Gastroesophageal sphincter (tissue), 4 donors: ENCODE measurements around the gene UBQLN2. TPM values are rescaled to one million over a fixed set of nuclear protein-coding genes. Genes with fewer than 3 reads are reported as not detected.

Experiments
- ATAC-seq: fragments of 150-250 bp; one replicate; pipeline ENCODE4 v1.9.1; 2016; ENCODE audit warnings: mild to moderate bottlenecking, moderate library complexity
- H3K27ac ChIP-seq, 4 donors: fragments of 200-600 bp; sonication (generic) in 3 of 4; 1 replicate in 3 of 4; 2 replicates in 1 of 4; pipeline ENCODE4 v1.5.1; 2016 to 2019
- H3K27me3 ChIP-seq: fragments of 200-600 bp; sonication (generic); one replicate; pipeline ENCODE4 v1.5.1; 2019
- H3K36me3 ChIP-seq, 2 donors: fragments of 200-600 bp; sonication (generic); one replicate each; pipeline ENCODE4 v1.5.1; 2019; ENCODE audit warnings: control low read depth in 1 of 2
- H3K4me1 ChIP-seq, 3 donors: fragments of 200-600 bp; sonication (generic); 1 replicate in 2 of 3; 2 replicates in 1 of 3; pipeline ENCODE4 v1.5.1; 2016 to 2019; ENCODE audit warnings: control low read depth in 2 of 3
- H3K4me3 ChIP-seq, 2 donors: fragments of 200-600 bp; sonication (generic); one replicate each; pipeline ENCODE4 v1.5.1; 2019; ENCODE audit warnings: mild to moderate bottlenecking in 1 of 2, moderate library complexity in 1 of 2
- H3K9me3 ChIP-seq, 3 donors: fragments of 200-600 bp; sonication (generic); one replicate each; pipeline ENCODE4 v1.5.1; 2017 to 2019; ENCODE audit warnings: control low read depth in 2 of 3
- EP300 ChIP-seq: sonication (generic); formaldehyde crosslinking; IDR thresholded peaks from one replicate; pipeline ENCODE4 v1.6.1; 2017; ENCODE audit warnings: antibody characterized with exemption, mild to moderate bottlenecking
- POLR2A ChIP-seq, 2 donors: fragments of 450-650 bp; IDR thresholded peaks; one replicate each; pipeline ENCODE4 v1.6.1; 2017; ENCODE audit warnings: antibody characterized with exemption in 2 of 2, mild to moderate bottlenecking in 2 of 2, moderate library complexity in 1 of 2
- POLR2AphosphoS5 ChIP-seq: sonication (generic); formaldehyde crosslinking; IDR thresholded peaks from one replicate; pipeline ENCODE4 v1.6.1; 2017; ENCODE audit warnings: antibody characterized with exemption
- WGBS, 2 donors: methylation state at CpG; one replicate each; pipeline ENCODE4 v1.1.5; 2018; ENCODE audit warnings: low coverage in 1 of 2; 5-methylcytosine and 5-hydroxymethylcytosine counted together
- total RNA-seq, 4 donors: library from RNA; depleted of rRNA; stranded (reverse); fragments of >200 nt; gene quantifications; one replicate each; pipeline ENCODE4 v1.1.0, GENCODE V29; 2016
- TF ChIP-seq, protein P1 (sequence below), 4 experiments: fragments of 200-600 bp in 2 of 4; fragments of 450-650 bp in 2 of 4; sonication (generic) in 1 of 4; IDR thresholded peaks; one replicate each; pipeline ENCODE4 v1.5.1; 2017 to 2019; ENCODE audit warnings: antibody characterized with exemption in 4 of 4, mild to moderate bottlenecking in 2 of 4, moderate library complexity in 2 of 4

UBQLN2 gene
- total RNA-seq, 4 donors from 2014 or later: 24.7 to 40.6 (median 32.0) TPM

DNA sequence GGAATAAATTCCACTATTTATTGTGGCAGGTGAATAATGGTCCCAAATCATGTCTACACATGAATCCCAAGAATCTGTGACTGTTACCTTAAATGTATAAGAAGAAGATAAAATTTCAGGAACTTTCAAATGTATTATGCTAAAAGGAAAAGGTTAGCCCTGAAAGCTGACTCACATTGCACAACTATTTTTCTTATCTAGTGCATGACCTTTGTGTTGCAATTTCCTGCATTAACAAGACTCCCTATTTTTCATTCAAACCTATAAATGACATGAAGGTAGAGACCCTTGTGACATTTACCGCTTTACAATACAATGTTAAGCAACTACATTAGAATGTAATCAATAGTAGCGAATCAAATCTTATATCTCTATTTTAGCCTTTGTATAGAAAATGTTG, 36.7 kb downstream of the UBQLN2 start:
- Histone ChIP-seq H3K4me3 (no peak overlapping the region), H3K36me3 (peaks cover 0 to 6% of the 10 kb centered on the region in 2 donors), H3K4me1 (no peaks in the 10 kb centered on the region), H3K27me3 (no peaks in the 10 kb centered on the region), H3K9me3 (no peaks in the 10 kb centered on the region), H3K27ac (no peak overlapping the region)
- ATAC-seq: no peak
- TF ChIP-seq EP300: no peak
- no peak for TF ChIP-seq POLR2AphosphoS5
- TF ChIP-seq, protein P1, sequence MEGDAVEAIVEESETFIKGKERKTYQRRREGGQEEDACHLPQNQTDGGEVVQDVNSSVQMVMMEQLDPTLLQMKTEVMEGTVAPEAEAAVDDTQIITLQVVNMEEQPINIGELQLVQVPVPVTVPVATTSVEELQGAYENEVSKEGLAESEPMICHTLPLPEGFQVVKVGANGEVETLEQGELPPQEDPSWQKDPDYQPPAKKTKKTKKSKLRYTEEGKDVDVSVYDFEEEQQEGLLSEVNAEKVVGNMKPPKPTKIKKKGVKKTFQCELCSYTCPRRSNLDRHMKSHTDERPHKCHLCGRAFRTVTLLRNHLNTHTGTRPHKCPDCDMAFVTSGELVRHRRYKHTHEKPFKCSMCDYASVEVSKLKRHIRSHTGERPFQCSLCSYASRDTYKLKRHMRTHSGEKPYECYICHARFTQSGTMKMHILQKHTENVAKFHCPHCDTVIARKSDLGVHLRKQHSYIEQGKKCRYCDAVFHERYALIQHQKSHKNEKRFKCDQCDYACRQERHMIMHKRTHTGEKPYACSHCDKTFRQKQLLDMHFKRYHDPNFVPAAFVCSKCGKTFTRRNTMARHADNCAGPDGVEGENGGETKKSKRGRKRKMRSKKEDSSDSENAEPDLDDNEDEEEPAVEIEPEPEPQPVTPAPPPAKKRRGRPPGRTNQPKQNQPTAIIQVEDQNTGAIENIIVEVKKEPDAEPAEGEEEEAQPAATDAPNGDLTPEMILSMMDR (IDR thresholded peaks at IDR 0.05): no peak
- no peak for TF ChIP-seq POLR2A (IDR thresholded peaks at IDR 0.05)
- 81 to 87% methylated on average over 2 of the region's 2 CpGs for WGBS, 2 donors

DNA sequence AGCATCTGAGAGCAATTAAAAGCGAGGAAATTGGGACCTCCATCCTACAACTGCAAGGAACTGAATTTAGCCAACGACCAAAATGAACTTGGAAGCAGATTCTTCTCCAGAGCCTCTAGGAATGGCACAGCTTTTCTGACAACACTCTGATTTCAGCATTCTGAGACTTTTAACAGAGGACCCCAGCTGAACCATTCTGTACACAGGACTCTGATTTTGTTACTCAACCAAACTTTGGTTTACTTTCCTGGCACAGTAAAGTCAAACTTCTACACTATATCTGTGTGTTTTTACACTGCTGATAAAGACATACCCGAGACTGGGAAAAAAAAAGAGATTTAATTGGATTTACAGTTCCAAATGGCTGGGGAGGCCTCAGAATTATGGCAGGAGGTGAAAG, 37.6 kb downstream of the UBQLN2 start:
- ATAC-seq: no peak
- TF ChIP-seq POLR2A (IDR thresholded peaks at IDR 0.05): no peak
- no peak for TF ChIP-seq POLR2AphosphoS5
- TF ChIP-seq, protein P1 (IDR thresholded peaks at IDR 0.05): no peak
- TF ChIP-seq EP300: no peak
- no peaks in the 10 kb centered on the region for H3K4me1 ChIP-seq
- H3K27ac ChIP-seq: no peak overlapping the region
- H3K27me3 ChIP-seq: no peaks in the 10 kb centered on the region
- 100% methylated on average over 2 of the region's 3 CpGs; no CpG with 5 or more reads in 1 of the 2 donors for WGBS, 2 donors
- no peaks in the 10 kb centered on the region for H3K9me3 ChIP-seq
- H3K4me3 ChIP-seq: no peak overlapping the region
- H3K36me3 ChIP-seq: peaks cover 0 to 6% of the 10 kb centered on the region in 2 donors

DNA sequence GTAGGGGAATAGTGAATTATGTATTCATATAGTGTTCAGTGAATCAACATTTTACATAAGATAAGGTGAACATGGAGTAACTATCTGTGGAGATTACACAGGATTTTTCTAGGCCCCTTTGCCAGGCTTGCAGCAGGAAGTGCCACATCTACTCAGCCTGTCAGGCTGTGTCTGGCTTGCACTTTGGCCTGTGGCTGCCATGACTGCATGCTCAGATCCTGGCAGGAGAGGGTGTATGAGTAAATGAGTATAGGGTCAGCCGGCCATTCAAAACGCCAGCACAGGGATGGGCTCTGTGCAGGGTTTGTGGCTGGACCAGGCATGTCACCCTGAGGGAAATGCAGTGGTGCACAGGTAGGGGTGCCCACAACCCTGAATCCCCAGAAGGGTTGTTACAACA, 51.9 kb downstream of the UBQLN2 start:
- H3K4me3 ChIP-seq: no peak overlapping the region
- H3K27me3 ChIP-seq: no peaks in the 10 kb centered on the region
- no peak for ATAC-seq
- no peak for TF ChIP-seq EP300
- TF ChIP-seq POLR2AphosphoS5: no peak
- TF ChIP-seq POLR2A (IDR thresholded peaks at IDR 0.05): no peak
- TF ChIP-seq, protein P1 (IDR thresholded peaks at IDR 0.05): no peak
- WGBS, 2 donors: no CpG with 5 or more reads among the region's 2 CpGs
- H3K36me3 ChIP-seq: no peaks in the 10 kb centered on the region
- H3K4me1 ChIP-seq: no peaks in the 10 kb centered on the region
- no peak overlapping the region for H3K27ac ChIP-seq
- no peaks in the 10 kb centered on the region for H3K9me3 ChIP-seq

Other genes with a start within 250 kb of the UBQLN2 start
- 10 to 100 TPM in 3 of 4 donors, 1 to 10 TPM in 1; 6.6 to 16.0 (median 12.0) TPM for gene NBDY, start 165.6 kb downstream of the UBQLN2 start, total RNA-seq